ENCODE results near the gene SNCAIP. TPM values are rescaled to one million over a fixed set of nuclear protein-coding genes. Genes with fewer than 3 reads are reported as not detected.

The SNCAIP gene
- total RNA-seq, 1 donor from 2014 or later: not detected

DNA sequence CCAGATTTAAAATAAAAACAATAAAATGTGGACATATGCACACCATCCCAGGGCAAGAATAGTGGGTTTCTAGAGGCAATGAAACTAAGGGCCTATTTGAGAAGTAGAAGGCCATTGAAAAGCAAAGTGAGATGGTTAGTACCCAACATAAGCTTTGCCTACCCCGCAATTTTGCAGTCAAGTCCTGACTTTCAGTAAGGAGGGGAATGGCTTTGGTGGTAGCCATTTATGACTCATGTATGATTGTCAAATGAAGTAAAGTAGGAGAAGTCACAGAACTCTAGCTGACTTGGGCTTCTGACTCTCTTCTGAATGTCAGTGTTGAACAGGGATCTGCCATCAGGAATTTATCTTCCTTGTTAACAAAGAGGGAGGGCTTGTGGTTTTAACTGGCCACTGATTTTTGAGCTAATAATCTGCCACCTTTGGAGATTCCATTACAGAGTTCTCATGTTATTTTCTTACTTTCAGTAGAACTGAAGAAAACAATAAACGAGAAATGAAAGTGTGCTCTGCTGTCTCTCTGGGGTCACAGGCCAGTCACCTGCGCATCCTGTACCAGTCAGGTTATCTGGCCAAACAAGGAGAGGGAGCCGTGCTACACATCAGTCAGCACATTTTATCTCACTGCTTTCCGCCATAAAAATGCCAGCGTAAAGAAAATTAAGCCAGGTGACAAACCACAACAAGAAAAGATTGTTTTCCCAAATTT lies 14.3 kb upstream of the SNCAIP start:
- Mint-ChIP-seq H3K27ac (no peak overlapping the region), H3K36me3 (ENCODE audit: low read depth) (no peaks in the 10 kb centered on the region), H3K4me3 (ENCODE audit: low read depth) (no peak overlapping the region), H3K9me3 (no peaks in the 10 kb centered on the region), H3K27me3 (ENCODE audit: low read depth) (no peaks in the 10 kb centered on the region), H3K4me1 (ENCODE audit: low read depth) (no peaks in the 10 kb centered on the region)
- intact Hi-C loops (cut with micrococcal nuclease): no loop called here
- no peak for DNase-seq (ENCODE audit: low spot score)

DNA sequence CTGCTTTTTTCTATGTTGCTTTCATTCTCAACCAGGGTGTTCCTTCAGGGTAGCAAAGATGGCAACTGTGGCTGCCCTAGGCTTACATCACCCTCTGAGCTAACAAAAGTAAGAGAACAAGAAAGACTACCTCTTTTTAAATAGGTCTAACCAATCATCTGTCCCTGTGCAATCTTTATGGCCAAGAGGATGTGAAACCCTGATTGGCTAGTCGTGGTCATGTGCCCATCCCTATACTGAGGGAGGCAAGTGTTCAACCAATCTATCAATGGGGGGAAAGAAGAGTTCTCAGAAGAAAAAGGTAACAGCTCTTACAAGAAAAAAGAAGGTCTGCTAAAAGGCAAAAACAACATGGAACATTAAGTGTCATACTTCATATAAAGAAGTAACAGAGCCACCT lies 11.7 kb upstream of the SNCAIP start:
- H3K9me3 Mint-ChIP-seq: no peaks in the 10 kb centered on the region
- no peaks in the 10 kb centered on the region for H3K4me1 Mint-ChIP-seq (ENCODE audit: low read depth)
- no peaks in the 10 kb centered on the region for H3K27me3 Mint-ChIP-seq (ENCODE audit: low read depth)
- intact Hi-C loops (cut with micrococcal nuclease): no loop called here
- no peak for DNase-seq (ENCODE audit: low spot score)
- no peak overlapping the region for H3K27ac Mint-ChIP-seq
- H3K4me3 Mint-ChIP-seq (ENCODE audit: low read depth): no peak overlapping the region
- no peaks in the 10 kb centered on the region for H3K36me3 Mint-ChIP-seq (ENCODE audit: low read depth)

DNA sequence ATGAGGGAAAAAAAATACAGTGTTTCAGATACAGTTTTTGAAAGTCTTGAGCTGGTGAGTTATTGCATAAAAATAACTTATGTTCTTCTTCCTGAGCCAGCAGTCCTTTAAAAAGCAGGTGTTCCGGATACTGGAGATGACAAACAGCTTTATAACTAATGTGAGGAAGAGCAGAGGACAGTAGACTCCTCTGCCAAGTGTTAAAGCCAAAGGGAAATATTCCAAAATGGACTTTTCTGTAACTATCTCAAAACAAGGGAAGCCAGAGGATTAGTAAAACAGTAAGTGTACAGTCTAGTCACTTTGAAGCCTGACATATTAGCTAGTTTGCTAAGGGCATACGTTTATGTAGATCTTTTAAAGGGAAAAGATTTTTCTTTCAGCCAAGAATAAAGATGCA lies 11.0 kb upstream of the SNCAIP start:
- H3K27me3 Mint-ChIP-seq (ENCODE audit: low read depth): no peaks in the 10 kb centered on the region
- intact Hi-C loops (cut with micrococcal nuclease): no loop called here
- H3K4me1 Mint-ChIP-seq (ENCODE audit: low read depth): no peaks in the 10 kb centered on the region
- H3K36me3 Mint-ChIP-seq (ENCODE audit: low read depth): no peaks in the 10 kb centered on the region
- DNase-seq (ENCODE audit: low spot score): no peak
- no peak overlapping the region for H3K27ac Mint-ChIP-seq
- H3K4me3 Mint-ChIP-seq (ENCODE audit: low read depth): no peak overlapping the region
- no peaks in the 10 kb centered on the region for H3K9me3 Mint-ChIP-seq

DNA sequence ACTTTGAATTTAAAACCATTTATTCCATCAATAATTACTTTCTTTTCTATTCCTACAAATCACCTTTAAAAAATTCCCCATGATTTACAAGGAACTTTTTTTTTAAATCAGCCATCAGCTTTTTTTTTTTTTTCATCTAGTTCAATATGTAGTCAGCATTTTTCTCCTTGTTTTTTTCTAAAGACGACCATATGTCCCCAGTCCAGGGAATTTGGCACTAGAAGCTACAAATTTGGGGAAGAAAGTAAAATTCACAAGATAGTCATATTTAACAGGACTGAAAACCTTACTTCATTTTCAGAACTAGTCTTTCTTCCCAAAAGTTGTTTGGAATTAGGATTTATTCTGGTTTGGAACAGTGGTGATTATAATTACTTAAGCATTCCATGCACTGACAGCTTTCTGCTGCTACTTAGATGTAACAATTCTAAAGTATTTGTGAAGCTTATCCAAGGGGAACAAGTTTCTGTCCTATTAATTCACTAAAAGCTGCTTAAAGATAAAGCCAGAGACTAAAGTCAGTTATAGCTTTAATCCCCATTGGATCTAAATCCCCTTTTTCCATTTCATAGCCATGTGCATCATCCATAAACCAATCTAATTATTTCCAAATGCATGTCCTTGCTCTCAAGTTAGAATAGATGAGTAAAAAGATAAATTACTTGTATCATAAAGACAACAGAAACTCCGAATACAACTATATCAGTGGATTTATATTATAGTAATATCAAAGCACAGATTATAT lies 7.4 kb upstream of the SNCAIP start:
- Mint-ChIP-seq H3K4me1 (ENCODE audit: low read depth) (no peaks in the 10 kb centered on the region), H3K9me3 (no peaks in the 10 kb centered on the region), H3K27ac (no peak overlapping the region), H3K27me3 (ENCODE audit: low read depth) (peaks cover 7% of the 10 kb centered on the region), H3K36me3 (ENCODE audit: low read depth) (no peaks in the 10 kb centered on the region), H3K4me3 (ENCODE audit: low read depth) (no peak overlapping the region)
- DNase-seq (ENCODE audit: low spot score): no peak
- intact Hi-C loops (cut with micrococcal nuclease): no loop called here

- no peak for DNase-seq (ENCODE audit: low spot score)
- H3K4me1 Mint-ChIP-seq (ENCODE audit: low read depth): no peaks in the 10 kb centered on the region
- H3K36me3 Mint-ChIP-seq (ENCODE audit: low read depth): no peaks in the 10 kb centered on the region
- no peaks in the 10 kb centered on the region for H3K9me3 Mint-ChIP-seq
- intact Hi-C loops (cut with micrococcal nuclease): no loop called here
- peaks cover 25% of the 10 kb centered on the region for H3K27me3 Mint-ChIP-seq (ENCODE audit: low read depth)
- no peak overlapping the region for H3K4me3 Mint-ChIP-seq (ENCODE audit: low read depth)
- H3K27ac Mint-ChIP-seq: no peak overlapping the region
Measured at GRCh38 chr5:122306461-122306860, 5.6 kb upstream of the SNCAIP start.

- intact Hi-C loops (cut with micrococcal nuclease): loop anchor here (5.0 to 10.0 kb wide), 2 partner anchors 236 to 786 kb away; partner anchors contain the start of gene LOX
- DNase-seq (ENCODE audit: low spot score): no peak
- no peak overlapping the region for H3K4me3 Mint-ChIP-seq (ENCODE audit: low read depth)
- peaks cover 2% of the 10 kb centered on the region for H3K4me1 Mint-ChIP-seq (ENCODE audit: low read depth)
- H3K27me3 Mint-ChIP-seq (ENCODE audit: low read depth): peaks cover 54% of the 10 kb centered on the region
- H3K36me3 Mint-ChIP-seq (ENCODE audit: low read depth): no peaks in the 10 kb centered on the region
- no peak overlapping the region for H3K27ac Mint-ChIP-seq
- no peaks in the 10 kb centered on the region for H3K9me3 Mint-ChIP-seq
Measured at GRCh38 chr5:122310889-122311288, 1.1 kb upstream of the SNCAIP start.

GRCh38 chr5:122311497-122311960 lies 508 bp upstream of the SNCAIP start:
- Mint-ChIP-seq H3K27me3 (ENCODE audit: low read depth) (peaks cover 53% of the 10 kb centered on the region), H3K27ac (no peak overlapping the region)

GRCh38 chr5:122312591-122313406 lies 762 bp downstream of the SNCAIP start:
- no peak for DNase-seq (ENCODE audit: low spot score)
- intact Hi-C loops (cut with micrococcal nuclease): loop anchor here (5.0 to 10.0 kb wide), 2 partner anchors 238 to 785 kb away; partner anchors contain the start of gene LOX
- Mint-ChIP-seq H3K9me3 (no peaks in the 10 kb centered on the region), H3K4me1 (ENCODE audit: low read depth) (peaks cover 2% of the 10 kb centered on the region), H3K27ac (no peak overlapping the region), H3K27me3 (ENCODE audit: low read depth) (peaks cover 53% of the 10 kb centered on the region), H3K4me3 (ENCODE audit: low read depth) (peak overlapping the region; percentile 33), H3K36me3 (ENCODE audit: low read depth) (no peaks in the 10 kb centered on the region)

More at GRCh38 chr5:122311497-122311960, 508 bp upstream of the SNCAIP start:
- DNase-seq (ENCODE audit: low spot score): no peak
- H3K4me1 Mint-ChIP-seq (ENCODE audit: low read depth): peaks cover 2% of the 10 kb centered on the region
- no peaks in the 10 kb centered on the region for H3K9me3 Mint-ChIP-seq
- no peak overlapping the region for H3K4me3 Mint-ChIP-seq (ENCODE audit: low read depth)
- intact Hi-C loops (cut with micrococcal nuclease): loop anchor here (5.0 to 10.0 kb wide), 2 partner anchors 237 to 786 kb away; partner anchors contain the start of gene LOX
- H3K36me3 Mint-ChIP-seq (ENCODE audit: low read depth): no peaks in the 10 kb centered on the region

DNA sequence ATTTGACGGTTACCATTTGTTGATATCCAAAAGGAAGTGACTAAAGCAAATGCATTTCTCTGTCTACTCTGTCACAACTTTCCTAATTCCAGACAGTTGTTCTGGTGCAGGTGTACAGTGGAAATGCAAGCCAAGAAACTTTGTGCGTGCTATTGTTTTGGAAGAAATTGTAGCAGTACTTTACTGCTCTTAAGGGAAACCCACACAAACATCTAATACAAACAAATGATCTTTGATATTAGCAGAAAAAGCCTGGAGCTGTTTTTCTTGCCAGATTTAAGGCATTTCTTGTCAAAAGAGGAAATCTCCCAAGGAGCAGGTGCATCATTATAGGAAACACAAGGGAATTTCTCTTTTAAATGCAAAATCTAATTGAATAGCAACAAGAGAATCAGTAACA lies 2.0 kb downstream of the SNCAIP start:
- Mint-ChIP-seq H3K27ac (no peak overlapping the region), H3K4me1 (ENCODE audit: low read depth) (peaks cover 2% of the 10 kb centered on the region), H3K4me3 (ENCODE audit: low read depth) (no peak overlapping the region), H3K27me3 (ENCODE audit: low read depth) (peaks cover 53% of the 10 kb centered on the region), H3K36me3 (ENCODE audit: low read depth) (no peaks in the 10 kb centered on the region), H3K9me3 (no peaks in the 10 kb centered on the region)
- DNase-seq (ENCODE audit: low spot score): no peak
- intact Hi-C loops (cut with micrococcal nuclease): loop anchor here (5.0 to 10.0 kb wide), 2 partner anchors 239 to 783 kb away; partner anchors contain the start of gene LOX

- Mint-ChIP-seq H3K27me3 (ENCODE audit: low read depth) (peaks cover 39% of the 10 kb centered on the region), H3K9me3 (no peaks in the 10 kb centered on the region), H3K4me1 (ENCODE audit: low read depth) (peaks cover 2% of the 10 kb centered on the region), H3K36me3 (ENCODE audit: low read depth) (no peaks in the 10 kb centered on the region), H3K27ac (no peak overlapping the region), H3K4me3 (ENCODE audit: low read depth) (no peak overlapping the region)
- no peak for DNase-seq (ENCODE audit: low spot score)
- intact Hi-C loops (cut with micrococcal nuclease): loop anchor here (10.0 kb wide), 1 partner anchor 241 kb away; the partner anchor contains the start of gene LOX
Measured at GRCh38 chr5:122315521-122315920, 3.5 kb downstream of the SNCAIP start.

DNA sequence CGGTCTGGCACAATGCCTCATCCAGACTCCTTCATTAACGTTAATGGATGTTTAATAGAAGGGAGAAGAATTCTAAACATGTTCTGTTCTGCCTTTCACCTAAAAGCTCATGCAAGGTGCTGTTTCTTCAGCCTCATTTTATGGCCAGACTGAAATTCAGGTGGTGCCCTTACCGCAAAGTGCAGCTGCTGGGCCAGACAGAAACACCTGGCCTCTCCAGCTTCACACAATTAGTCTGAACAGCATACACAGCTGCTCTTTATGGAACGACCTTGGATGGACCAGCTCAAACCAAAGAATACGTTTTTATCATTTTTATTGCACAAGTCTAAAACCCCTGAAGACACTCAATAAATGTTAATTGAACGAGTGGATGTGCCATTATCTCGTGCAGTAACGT lies 4.6 kb downstream of the SNCAIP start:
- H3K4me3 Mint-ChIP-seq (ENCODE audit: low read depth): no peak overlapping the region
- intact Hi-C loops (cut with micrococcal nuclease): loop anchor here (10.0 kb wide), 1 partner anchor 242 kb away; the partner anchor contains the start of gene LOX
- DNase-seq (ENCODE audit: low spot score): no peak
- H3K36me3 Mint-ChIP-seq (ENCODE audit: low read depth): no peaks in the 10 kb centered on the region
- H3K27ac Mint-ChIP-seq: no peak overlapping the region
- peaks cover 28% of the 10 kb centered on the region for H3K27me3 Mint-ChIP-seq (ENCODE audit: low read depth)
- H3K4me1 Mint-ChIP-seq (ENCODE audit: low read depth): peaks cover 2% of the 10 kb centered on the region
- H3K9me3 Mint-ChIP-seq: no peaks in the 10 kb centered on the region

- Mint-ChIP-seq H3K27ac (no peak overlapping the region), H3K4me1 (ENCODE audit: low read depth) (no peaks in the 10 kb centered on the region), H3K27me3 (ENCODE audit: low read depth) (peaks cover 6% of the 10 kb centered on the region), H3K9me3 (no peaks in the 10 kb centered on the region), H3K4me3 (ENCODE audit: low read depth) (no peak overlapping the region), H3K36me3 (ENCODE audit: low read depth) (no peaks in the 10 kb centered on the region)
- no peak for DNase-seq (ENCODE audit: low spot score)
- intact Hi-C loops (cut with micrococcal nuclease): loop anchor here (10.0 kb wide), 1 partner anchor 245 kb away; the partner anchor contains the start of gene LOX
Measured at GRCh38 chr5:122319897-122320296, 7.9 kb downstream of the SNCAIP start.
